Astrocyte (in vitro differentiated cells and primary cell): Measurements from ENCODE around the gene COL4A5.

Experiments
- CTCF ChIP-seq: IDR thresholded peaks from 2 replicates; pipeline ENCODE4 v1.5.1; 2011; ENCODE audit warnings: low read depth, mild to moderate bottlenecking, inconsistent platforms, low read length, moderate library complexity; ENCODE audit not compliant: insufficient read depth
- EZH2 ChIP-seq: IDR thresholded peaks from 2 replicates; pipeline ENCODE4 v1.6.1; 2012; ENCODE audit warnings: mild to moderate bottlenecking, low read length, inconsistent platforms; ENCODE audit not compliant: insufficient read depth

GRCh38 chrX:108494406-108495090 lies 54.9 kb downstream of the COL4A5 start:
- TF ChIP-seq CTCF (no peak), EZH2 (no peak)
